ENCODE measurements around the gene MEG3.

The MEG3 gene

DNA sequence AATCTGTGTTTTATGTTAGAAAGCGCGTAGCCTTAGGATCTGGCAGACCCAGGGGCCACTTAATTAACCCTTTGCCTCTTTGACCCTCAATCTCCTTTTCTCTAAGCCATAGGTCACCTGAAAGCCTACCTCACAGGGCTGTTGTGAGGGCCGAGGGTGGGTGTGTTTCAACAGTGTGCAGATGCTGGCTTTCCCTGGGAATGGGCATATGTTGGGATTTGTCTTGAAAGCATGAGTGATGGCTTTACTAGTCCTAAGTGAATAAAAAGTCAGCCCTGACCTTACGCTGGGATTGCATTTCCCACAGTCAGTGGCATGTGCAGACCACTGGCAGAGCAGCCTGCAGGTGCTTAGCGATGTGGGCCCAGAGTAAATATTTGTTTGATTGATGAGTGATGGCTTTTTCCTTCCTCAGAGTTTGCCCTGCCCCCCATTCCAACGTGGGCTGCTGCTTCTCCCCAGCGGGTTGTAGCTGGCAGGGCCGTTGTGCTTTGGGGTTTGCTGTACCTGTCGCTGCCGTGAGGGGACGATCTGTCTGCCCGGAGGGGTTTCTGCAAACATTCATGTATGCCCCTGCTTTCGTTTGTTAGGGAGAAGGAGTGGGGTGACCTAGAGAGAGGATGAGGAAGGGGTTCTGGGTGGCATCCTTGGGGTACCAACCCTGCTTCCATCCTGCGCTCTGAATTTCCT lies 31.5 kb downstream of the MEG3 start:
- H4K20me1 ChIP-seq (ENCODE audit: low read depth, low read length) = no peaks in the 10 kb centered on the region
- H3K27me3 ChIP-seq (ENCODE audit: low read length) = no peaks in the 10 kb centered on the region
- no peaks in the 10 kb centered on the region for H3K9me3 ChIP-seq (ENCODE audit: insufficient read depth, low read length)
- no peaks in the 10 kb centered on the region for H3K79me2 ChIP-seq (ENCODE audit: insufficient read depth, low read length)
- no peak overlapping the region for H2AFZ ChIP-seq (ENCODE audit: low read depth, low read length, severe bottlenecking)
- H3K9me2 ChIP-seq (replicated peaks; ENCODE audit: insufficient read depth, low read length) = no peaks in the 10 kb centered on the region
- H3K4me2 ChIP-seq (ENCODE audit: low read depth, low read length, poor library complexity, severe bottlenecking) = no peak overlapping the region
- H3K9ac ChIP-seq (ENCODE audit: low read length) = no peak overlapping the region
- H3F3A ChIP-seq (ENCODE audit: insufficient read depth) = no peaks in the 10 kb centered on the region
- no peak overlapping the region for H3K27ac ChIP-seq (ENCODE audit: low read depth, low read length)
- no peak overlapping the region for H3K4me3 ChIP-seq (ENCODE audit: insufficient read depth, low read length, poor library complexity, severe bottlenecking)
- H3K36me3 ChIP-seq (ENCODE audit: low read length) = no peaks in the 10 kb centered on the region
- TF ChIP-seq CTCF (IDR thresholded peaks at IDR 0.05; ENCODE audit: insufficient read depth, low read length, poor library complexity, severe bottlenecking) (no peak), EZH2phosphoT487 (conservative IDR thresholded peaks at IDR 0.05; ENCODE audit: low read length) (no peak)

- Histone ChIP-seq H3K27me3 (ENCODE audit: low read length) (no peaks in the 10 kb centered on the region), H3K79me2 (ENCODE audit: insufficient read depth, low read length) (no peaks in the 10 kb centered on the region), H3K9ac (ENCODE audit: low read length) (no peak overlapping the region), H3K4me3 (ENCODE audit: insufficient read depth, low read length, poor library complexity, severe bottlenecking) (no peak overlapping the region), H3F3A (ENCODE audit: insufficient read depth) (no peaks in the 10 kb centered on the region), H3K9me3 (ENCODE audit: insufficient read depth, low read length) (no peaks in the 10 kb centered on the region), H3K27ac (ENCODE audit: low read depth, low read length) (no peak overlapping the region), H3K36me3 (ENCODE audit: low read length) (no peaks in the 10 kb centered on the region), H3K9me2 (replicated peaks; ENCODE audit: insufficient read depth, low read length) (no peaks in the 10 kb centered on the region), H4K20me1 (ENCODE audit: low read depth, low read length) (no peaks in the 10 kb centered on the region), H2AFZ (ENCODE audit: low read depth, low read length, severe bottlenecking) (no peak overlapping the region), H3K4me2 (ENCODE audit: low read depth, low read length, poor library complexity, severe bottlenecking) (no peak overlapping the region)
- TF ChIP-seq CTCF (IDR thresholded peaks at IDR 0.05; ENCODE audit: insufficient read depth, low read length, poor library complexity, severe bottlenecking) = no peak
- TF ChIP-seq EZH2phosphoT487 (conservative IDR thresholded peaks at IDR 0.05; ENCODE audit: low read length) = no peak
Observed at GRCh38 chr14:100857923-100858837, 32.3 kb downstream of the MEG3 start.

- H3K4me2 ChIP-seq (ENCODE audit: low read depth, low read length, poor library complexity, severe bottlenecking) = no peak overlapping the region
- H3K27ac ChIP-seq (ENCODE audit: low read depth, low read length) = no peak overlapping the region
- no peak overlapping the region for H3K9ac ChIP-seq (ENCODE audit: low read length)
- H3K4me3 ChIP-seq (ENCODE audit: insufficient read depth, low read length, poor library complexity, severe bottlenecking) = no peak overlapping the region
- no peaks in the 10 kb centered on the region for H3K27me3 ChIP-seq (ENCODE audit: low read length)
- no peaks in the 10 kb centered on the region for H3K36me3 ChIP-seq (ENCODE audit: low read length)
- H3K79me2 ChIP-seq (ENCODE audit: insufficient read depth, low read length) = no peaks in the 10 kb centered on the region
- no peaks in the 10 kb centered on the region for H4K20me1 ChIP-seq (ENCODE audit: low read depth, low read length)
- no peaks in the 10 kb centered on the region for H3K9me3 ChIP-seq (ENCODE audit: insufficient read depth, low read length)
- H3K9me2 ChIP-seq (replicated peaks; ENCODE audit: insufficient read depth, low read length) = no peaks in the 10 kb centered on the region
- TF ChIP-seq CTCF (IDR thresholded peaks at IDR 0.05; ENCODE audit: insufficient read depth, low read length, poor library complexity, severe bottlenecking) = no peak
- no peak for TF ChIP-seq EZH2phosphoT487 (conservative IDR thresholded peaks at IDR 0.05; ENCODE audit: low read length)
- H3F3A ChIP-seq (ENCODE audit: insufficient read depth) = no peaks in the 10 kb centered on the region
- no peak overlapping the region for H2AFZ ChIP-seq (ENCODE audit: low read depth, low read length, severe bottlenecking)
Observed at GRCh38 chr14:100858838-100859220, 32.9 kb downstream of the MEG3 start.
